HCT116 (cell line): ENCODE measurements around the gene RAC2. TPM values are rescaled to one million over a fixed set of nuclear protein-coding genes. Genes with fewer than 3 reads are reported as not detected.

Experiments used
- ATAC-seq: fragments of 200-7000 bp; cut with Tn5 transposase; 2 replicates; pipeline ENCODE4 v1.9.1; 2020; ENCODE audit warnings: mild to moderate bottlenecking, moderate library complexity
- BruUV-seq: library from RNA; stranded (reverse); fragments of 400-500 nt; replicated peaks from 2 replicates; lab custom pipeline; 2021; lab: Mats Ljungman, UMichigan
- CTCF ChIA-PET: fragments of 300-600 bp; sonication (Branson Sonifier 250); formaldehyde crosslinking; loops from one replicate; lab custom pipeline; 2021; ENCODE audit warnings: antibody characterized with exemption; lab: Charles Lee
- POLR2A ChIA-PET: fragments of 300-600, 350-600 bp; sonication (Branson Sonifier 250); formaldehyde crosslinking; loops from one replicate; lab custom pipeline; 2021; ENCODE audit warnings: antibody characterized with exemption; lab: Charles Lee
- RAD21 ChIA-PET, 2 experiments: fragments of 300-600 bp; sonication (Branson Sonifier 250); formaldehyde crosslinking; loops; one replicate each; lab custom pipeline; 2023; ENCODE audit warnings: low total read pairs in 2 of 2; ENCODE audit not compliant: uncharacterized antibody in 2 of 2, unreplicated experiment in 2 of 2, low non-redundant PET in 1 of 2; lab: Charles Lee
- DNase-seq: peaks from one replicate; pipeline ENCODE4 v3.0.0-alpha.2; 2010; ENCODE audit warnings: low read depth, low spot score
- H2AFZ ChIP-seq: fragments of 200-600 bp; shearing (Covaris generic), sonication (generic); 2 replicates; pipeline ENCODE4 v1.6.1; 2017; ENCODE audit warnings: low read depth, mixed run types, mixed read lengths, antibody characterized with exemption, low read length; ENCODE audit not compliant: poor library complexity, severe bottlenecking
- H3K27ac ChIP-seq: 2 replicates; pipeline ENCODE4 v1.5.1; 2012; ENCODE audit warnings: low read depth, low read length
- H3K27me3 ChIP-seq: fragments of 200-600 bp; sonication (generic); 2 replicates; pipeline ENCODE4 v1.6.1; 2016; ENCODE audit warnings: mixed run types, low read length, mixed read lengths; ENCODE audit not compliant: insufficient read depth
- H3K36me3 ChIP-seq, 2 experiments: fragments of 200-500 bp in 1 of 2; fragments of 200-600 bp in 1 of 2; sonication (Bioruptor generic) in 1 of 2; sonication (generic) in 1 of 2; 2 replicates each; pipeline versions ENCODE4 v1.5.1 to v1.6.1; 2014 to 2016; ENCODE audit warnings: low read length in 2 of 2, inconsistent platforms in 1 of 2, mixed read lengths in 1 of 2, mixed run types in 1 of 2; ENCODE audit not compliant: insufficient read depth in 2 of 2, control insufficient read depth in 1 of 2
- H3K4me1 ChIP-seq, 2 experiments: fragments of 200-600 bp in 1 of 2; sonication (generic) in 1 of 2; 2 replicates each; pipeline versions ENCODE4 v1.5.1 to v1.6.1; 2012 to 2017; ENCODE audit warnings: low read length in 2 of 2, inconsistent platforms in 1 of 2, mild to moderate bottlenecking in 1 of 2, mixed read lengths in 1 of 2, mixed run types in 1 of 2, moderate library complexity in 1 of 2; ENCODE audit not compliant: insufficient read depth in 2 of 2, control insufficient read depth in 1 of 2
- H3K4me2 ChIP-seq: fragments of 200-600 bp; sonication (generic); 2 replicates; pipeline ENCODE4 v1.6.1; 2017; ENCODE audit warnings: mixed run types, low read length, mixed read lengths
- H3K4me3 ChIP-seq, 2 experiments: fragments of 200-600 bp in 1 of 2; sonication (generic) in 1 of 2; replicated peaks in 1 of 2; 2 replicates each; pipeline ENCODE4 v1.5.1; 2011 to 2016; ENCODE audit warnings: low read length in 2 of 2, control low read depth in 1 of 2, low read depth in 1 of 2, mild to moderate bottlenecking in 1 of 2, mixed read lengths in 1 of 2, mixed run types in 1 of 2
- H3K79me2 ChIP-seq: fragments of 200-600 bp; sonication (generic); 2 replicates; pipeline ENCODE4 v1.6.1; 2017; ENCODE audit warnings: mild to moderate bottlenecking, mixed run types, low read length, moderate library complexity, mixed read lengths; ENCODE audit not compliant: insufficient read depth
- H3K9ac ChIP-seq: fragments of 200-600 bp; sonication (generic); 2 replicates; pipeline ENCODE4 v1.6.1; 2016; ENCODE audit warnings: low read length, mixed read lengths
- H3K9me2 ChIP-seq: fragments of 200-600 bp; sonication (generic), shearing (Covaris generic); 2 replicates; pipeline ENCODE4 v1.6.1; 2017; ENCODE audit warnings: mixed run types, mild to moderate bottlenecking, moderate library complexity; ENCODE audit not compliant: insufficient read depth
- H3K9me3 ChIP-seq, 2 experiments: fragments of 200-500 bp in 1 of 2; fragments of 200-600 bp in 1 of 2; sonication (Bioruptor generic) in 1 of 2; sonication (generic) in 1 of 2; 2 replicates each; pipeline ENCODE4 v1.6.1; 2014 to 2017; ENCODE audit warnings: low read length in 2 of 2, mixed read lengths in 2 of 2, inconsistent platforms in 1 of 2, low read depth in 1 of 2, mild to moderate bottlenecking in 1 of 2, mixed run types in 1 of 2, moderate library complexity in 1 of 2; ENCODE audit not compliant: control insufficient read depth in 1 of 2, insufficient read depth in 1 of 2
- H4K20me1 ChIP-seq: fragments of 200-600 bp; sonication (generic), shearing (Covaris generic); 2 replicates; pipeline ENCODE4 v1.6.1; 2017; ENCODE audit warnings: mixed run types, mild to moderate bottlenecking, moderate library complexity; ENCODE audit not compliant: insufficient read depth
- CBX3 ChIP-seq: IDR thresholded peaks from 2 replicates; pipeline ENCODE4 v1.6.1; 2012; ENCODE audit warnings: low read depth
- EGR1 ChIP-seq: IDR thresholded peaks from 2 replicates; pipeline ENCODE4 v1.6.1; 2012; ENCODE audit warnings: low read depth
- ELF1 ChIP-seq: IDR thresholded peaks from 2 replicates; pipeline ENCODE4 v1.6.1; 2012; ENCODE audit warnings: low read depth, borderline replicate concordance
- EZH2 ChIP-seq: fragments of 200-600 bp; sonication (generic); IDR thresholded peaks from 2 replicates; pipeline ENCODE4 v1.6.1; 2017; ENCODE audit warnings: antibody characterized with exemption, mixed run types
- EZH2phosphoT487 ChIP-seq: fragments of 200-600 bp; IDR thresholded peaks from 2 replicates; pipeline ENCODE4 v1.6.1; 2018; ENCODE audit warnings: antibody characterized with exemption, borderline replicate concordance
- FOSL1 ChIP-seq: IDR thresholded peaks from 2 replicates; pipeline ENCODE4 v1.6.1; 2012; ENCODE audit warnings: low read depth
- JUND ChIP-seq: IDR thresholded peaks from 2 replicates; pipeline ENCODE4 v1.6.1; 2012
- POLR2AphosphoS5 ChIP-seq: IDR thresholded peaks from 2 replicates; pipeline ENCODE4 v1.6.1; 2011; ENCODE audit warnings: mild to moderate bottlenecking, low read depth, low read length, moderate library complexity
- RAD21 ChIP-seq: IDR thresholded peaks from 2 replicates; pipeline ENCODE4 v1.6.1; 2012; ENCODE audit warnings: low read depth, mild to moderate bottlenecking
- SRF ChIP-seq: IDR thresholded peaks from 2 replicates; pipeline ENCODE4 v1.6.1; 2012; ENCODE audit warnings: low read depth
- YY1 ChIP-seq: IDR thresholded peaks from 2 replicates; pipeline ENCODE4 v1.6.1; 2011; ENCODE audit warnings: low read length, low read depth, moderate library complexity, mild to moderate bottlenecking; ENCODE audit not compliant: insufficient replicate concordance; ENCODE audit errors: extremely low read depth
- ZFX ChIP-seq: fragments of 450-650 bp; IDR thresholded peaks from 2 replicates; pipeline ENCODE4 v1.6.1; 2017
- ZNF274 ChIP-seq: fragments of 200-500 bp; sonication (Bioruptor generic); IDR thresholded peaks from 2 replicates; pipeline ENCODE4 v1.6.1; 2014; ENCODE audit warnings: mild to moderate bottlenecking, low read depth, low read length, inconsistent platforms
- intact Hi-C: fragments of 100-400 bp; cut with micrococcal nuclease; formaldehyde crosslinking; loops from 2 replicates; pipeline ENCODE4 v1.10.0; 2022
- total RNA-seq: library from RNA; stranded (reverse); gene quantifications from one replicate; pipeline ENCODE4 v1.2.1, GENCODE V29; 2021; ENCODE audit not compliant: unreplicated experiment
- TF ChIP-seq, protein P1 (sequence below): IDR thresholded peaks from 2 replicates; pipeline ENCODE4 v1.6.1; 2012; ENCODE audit warnings: low read depth

Gene RAC2
- total RNA-seq, 1 experiment from 2014 or later: 62.0 TPM

DNA sequence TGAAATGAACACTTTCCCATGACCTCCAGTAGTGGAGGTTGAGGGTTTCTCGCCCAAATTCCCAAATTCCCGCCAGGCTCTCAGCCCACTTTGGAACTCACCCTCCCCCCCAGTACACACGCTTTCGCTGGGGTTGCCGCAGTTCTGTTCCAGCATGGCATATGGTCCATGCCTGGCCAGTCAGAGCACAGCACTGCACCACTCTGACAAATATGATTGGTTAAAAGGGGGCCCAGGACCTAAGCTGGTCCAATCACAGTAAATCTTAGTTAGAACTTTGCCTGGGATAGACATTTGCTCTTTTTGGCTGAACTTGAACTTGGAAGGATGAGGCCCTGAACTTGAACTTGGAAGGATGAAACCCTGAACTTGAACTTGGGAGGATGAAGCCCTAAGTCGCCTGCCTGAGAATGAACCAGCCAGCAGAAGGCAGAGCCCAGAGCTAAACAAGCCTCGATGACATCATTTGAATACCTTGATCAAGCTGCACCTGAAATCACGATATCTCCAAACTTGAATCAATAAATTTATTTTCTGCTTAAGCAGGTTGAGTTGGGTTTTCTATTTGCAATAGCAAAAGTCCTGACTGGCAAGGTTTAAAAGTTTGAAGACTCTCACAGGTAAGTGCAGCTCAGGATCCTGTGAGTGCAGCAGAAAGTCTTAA is 19.2 kb downstream of the RAC2 start:
- H4K20me1 ChIP-seq: no peaks in the 10 kb centered on the region
- TF ChIP-seq EZH2: no peak
- no peak for TF ChIP-seq POLR2AphosphoS5
- TF ChIP-seq EGR1: no peak
- TF ChIP-seq SRF: no peak
- TF ChIP-seq FOSL1: no peak
- TF ChIP-seq EZH2phosphoT487: no peak
- no peak for TF ChIP-seq JUND
- no peak for TF ChIP-seq CBX3
- TF ChIP-seq ELF1: no peak
- no peak for TF ChIP-seq RAD21
- TF ChIP-seq ZFX: no peak
- no peak for TF ChIP-seq YY1
- no peak for TF ChIP-seq ZNF274
- TF ChIP-seq, protein P1, sequence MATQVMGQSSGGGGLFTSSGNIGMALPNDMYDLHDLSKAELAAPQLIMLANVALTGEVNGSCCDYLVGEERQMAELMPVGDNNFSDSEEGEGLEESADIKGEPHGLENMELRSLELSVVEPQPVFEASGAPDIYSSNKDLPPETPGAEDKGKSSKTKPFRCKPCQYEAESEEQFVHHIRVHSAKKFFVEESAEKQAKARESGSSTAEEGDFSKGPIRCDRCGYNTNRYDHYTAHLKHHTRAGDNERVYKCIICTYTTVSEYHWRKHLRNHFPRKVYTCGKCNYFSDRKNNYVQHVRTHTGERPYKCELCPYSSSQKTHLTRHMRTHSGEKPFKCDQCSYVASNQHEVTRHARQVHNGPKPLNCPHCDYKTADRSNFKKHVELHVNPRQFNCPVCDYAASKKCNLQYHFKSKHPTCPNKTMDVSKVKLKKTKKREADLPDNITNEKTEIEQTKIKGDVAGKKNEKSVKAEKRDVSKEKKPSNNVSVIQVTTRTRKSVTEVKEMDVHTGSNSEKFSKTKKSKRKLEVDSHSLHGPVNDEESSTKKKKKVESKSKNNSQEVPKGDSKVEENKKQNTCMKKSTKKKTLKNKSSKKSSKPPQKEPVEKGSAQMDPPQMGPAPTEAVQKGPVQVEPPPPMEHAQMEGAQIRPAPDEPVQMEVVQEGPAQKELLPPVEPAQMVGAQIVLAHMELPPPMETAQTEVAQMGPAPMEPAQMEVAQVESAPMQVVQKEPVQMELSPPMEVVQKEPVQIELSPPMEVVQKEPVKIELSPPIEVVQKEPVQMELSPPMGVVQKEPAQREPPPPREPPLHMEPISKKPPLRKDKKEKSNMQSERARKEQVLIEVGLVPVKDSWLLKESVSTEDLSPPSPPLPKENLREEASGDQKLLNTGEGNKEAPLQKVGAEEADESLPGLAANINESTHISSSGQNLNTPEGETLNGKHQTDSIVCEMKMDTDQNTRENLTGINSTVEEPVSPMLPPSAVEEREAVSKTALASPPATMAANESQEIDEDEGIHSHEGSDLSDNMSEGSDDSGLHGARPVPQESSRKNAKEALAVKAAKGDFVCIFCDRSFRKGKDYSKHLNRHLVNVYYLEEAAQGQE: no peak
- H3K9me2 ChIP-seq: no peaks in the 10 kb centered on the region
- peaks cover 0 to 7% of the 10 kb centered on the region in 2 experiments; a peak in 1 of 4 replicates for H3K36me3 ChIP-seq
- H3K79me2 ChIP-seq: no peaks in the 10 kb centered on the region
- BruUV-seq: no TSS peak
- intact Hi-C loops: no loop called here
- peaks cover 0 to 6% of the 10 kb centered on the region in 2 experiments; a peak in 1 of 4 replicates for H3K9me3 ChIP-seq
- H2AFZ ChIP-seq: no peak overlapping the region
- ATAC-seq (no peak), DNase-seq (no peak)
- no peak overlapping the region for H3K4me2 ChIP-seq
- no peak overlapping the region for H3K9ac ChIP-seq
- CTCF ChIA-PET: interaction anchor here (2.5 kb wide), 1 partner anchor 35 kb away, joined by 16 read pairs; no protein-coding TSS in a partner anchor
- POLR2A ChIA-PET: no interaction called here
- H3K4me3 ChIP-seq: no peak overlapping the region
- H3K27me3 ChIP-seq: no peaks in the 10 kb centered on the region
- RAD21 ChIA-PET: interaction anchor here in 1 of 2 experiments (1.0 kb wide), 1 partner anchor 34 kb away, joined by 3 read pairs; no protein-coding TSS in a partner anchor
- no peak overlapping the region for H3K27ac ChIP-seq
- H3K4me1 ChIP-seq: peaks cover 17 to 30% of the 10 kb centered on the region in 2 experiments
